H9 (cell line): ENCODE data around the gene ZPR1. TPM values are rescaled to one million over a fixed set of nuclear protein-coding genes. Genes with fewer than 3 reads are reported as not detected.

Experiments
- DNase-seq: peaks from one replicate; pipeline ENCODE4 v3.0.0-alpha.2; 2017
- H2AFZ ChIP-seq: one replicate; pipeline ENCODE4 v1.6.1; 2013; ENCODE audit warnings: mild to moderate bottlenecking, low read length, control low read depth, moderate library complexity
- H2AK5ac ChIP-seq: 2 replicates; pipeline ENCODE4 v1.6.1; 2013; ENCODE audit warnings: low read length, control low read depth, mixed read lengths; ENCODE audit not compliant: insufficient read length
- H2BK120ac ChIP-seq: one replicate; pipeline ENCODE4 v1.6.1; 2013; ENCODE audit warnings: low read depth, mild to moderate bottlenecking, low read length, control low read depth, inconsistent platforms; ENCODE audit not compliant: poor library complexity, severe bottlenecking
- H2BK12ac ChIP-seq: 2 replicates; pipeline ENCODE4 v1.6.1; 2013; ENCODE audit warnings: low read length, control low read depth, mixed read lengths, low read depth; ENCODE audit not compliant: insufficient read length
- H2BK15ac ChIP-seq: 2 replicates; pipeline ENCODE4 v1.6.1; 2013; ENCODE audit warnings: low read depth, low read length, control low read depth
- H2BK20ac ChIP-seq: one replicate; pipeline ENCODE4 v1.6.1; 2013; ENCODE audit warnings: low read depth, mild to moderate bottlenecking, low read length, control low read depth, inconsistent platforms; ENCODE audit not compliant: poor library complexity, severe bottlenecking
- H2BK5ac ChIP-seq: 2 replicates; pipeline ENCODE4 v1.6.1; 2013; ENCODE audit warnings: low read length, control low read depth, mixed read lengths; ENCODE audit not compliant: insufficient read length
- H3K14ac ChIP-seq: 2 replicates; pipeline ENCODE4 v1.6.1; 2013; ENCODE audit warnings: low read length, control low read depth; ENCODE audit not compliant: insufficient read depth
- H3K18ac ChIP-seq: 2 replicates; pipeline ENCODE4 v1.6.1; 2013; ENCODE audit warnings: low read depth, mild to moderate bottlenecking, mixed read lengths, low read length, control low read depth; ENCODE audit not compliant: insufficient read length
- H3K23ac ChIP-seq: 2 replicates; pipeline ENCODE4 v1.6.1; 2013; ENCODE audit warnings: low read length, control low read depth, mixed read lengths, low read depth; ENCODE audit not compliant: insufficient read length
- H3K23me2 ChIP-seq: 2 replicates; pipeline ENCODE4 v1.6.1; 2013; ENCODE audit warnings: low read depth, mild to moderate bottlenecking, mixed read lengths, low read length, control low read depth; ENCODE audit not compliant: insufficient read length, poor library complexity, severe bottlenecking
- H3K27ac ChIP-seq: 2 replicates; pipeline ENCODE4 v1.5.1; 2013; ENCODE audit warnings: low read length, control low read depth, mixed read lengths, low read depth; ENCODE audit not compliant: insufficient read length
- H3K27me3 ChIP-seq: 2 replicates; pipeline ENCODE4 v1.6.1; 2013; ENCODE audit warnings: low read length, control low read depth, inconsistent platforms; ENCODE audit not compliant: insufficient read depth
- H3K4ac ChIP-seq: 2 replicates; pipeline ENCODE4 v1.6.1; 2013; ENCODE audit warnings: low read depth, mild to moderate bottlenecking, control low read depth, inconsistent platforms, low read length, moderate library complexity
- H3K4me1 ChIP-seq: 2 replicates; pipeline ENCODE4 v1.6.1; 2013; ENCODE audit warnings: low read length, control low read depth, inconsistent platforms; ENCODE audit not compliant: insufficient read depth
- H3K4me2 ChIP-seq: 2 replicates; pipeline ENCODE4 v1.6.1; 2013; ENCODE audit warnings: low read length, control low read depth, mixed read lengths; ENCODE audit not compliant: insufficient read length, insufficient read depth
- H3K56ac ChIP-seq: 2 replicates; pipeline ENCODE4 v1.6.1; 2013; ENCODE audit warnings: low read depth, mild to moderate bottlenecking, mixed read lengths, low read length, control low read depth; ENCODE audit not compliant: insufficient read length
- H3K79me1 ChIP-seq: 2 replicates; pipeline ENCODE4 v1.6.1; 2013; ENCODE audit warnings: low read depth, mild to moderate bottlenecking, moderate library complexity, low read length, control low read depth, inconsistent platforms; ENCODE audit not compliant: insufficient read depth, poor library complexity, severe bottlenecking
- H3K79me2 ChIP-seq: 2 replicates; pipeline ENCODE4 v1.6.1; 2013; ENCODE audit warnings: low read length, control low read depth, inconsistent platforms; ENCODE audit not compliant: insufficient read depth
- H3K9ac ChIP-seq: 2 replicates; pipeline ENCODE4 v1.6.1; 2013; ENCODE audit warnings: low read length, control low read depth, mixed read lengths; ENCODE audit not compliant: insufficient read length; ENCODE audit errors: extremely low read depth
- H3K9me3 ChIP-seq: one replicate; pipeline ENCODE4 v1.6.1; 2013; ENCODE audit warnings: low read depth, low read length, inconsistent platforms; ENCODE audit not compliant: control insufficient read depth
- H3T11ph ChIP-seq: one replicate; pipeline ENCODE4 v1.6.1; 2013; ENCODE audit warnings: mild to moderate bottlenecking, low read length, control low read depth, inconsistent platforms
- H4K20me1 ChIP-seq: one replicate; pipeline ENCODE4 v1.6.1; 2013; ENCODE audit not compliant: control insufficient read depth, insufficient read length, insufficient read depth
- H4K5ac ChIP-seq: 2 replicates; pipeline ENCODE4 v1.6.1; 2013; ENCODE audit warnings: low read depth, mild to moderate bottlenecking, mixed read lengths, low read length, control low read depth; ENCODE audit not compliant: insufficient read length
- H4K8ac ChIP-seq: replicated peaks from 2 replicates; pipeline ENCODE4 v1.6.1; 2013; ENCODE audit warnings: low read length, control low read depth, mixed read lengths, low read depth; ENCODE audit not compliant: insufficient read length
- H4K91ac ChIP-seq: 2 replicates; pipeline ENCODE4 v1.6.1; 2013; ENCODE audit warnings: low read depth, mild to moderate bottlenecking, moderate library complexity, mixed read lengths, low read length, control low read depth; ENCODE audit not compliant: insufficient read length
- H3K27ac Mint-ChIP-seq, 3 experiments: 2 replicates in 2 of 3; 3 replicates in 1 of 3; pipeline ENCODE4 v1.8.0; 2020 to 2021; ENCODE audit warnings: mixed read lengths in 3 of 3, mild to moderate bottlenecking in 1 of 3, moderate library complexity in 1 of 3
- H3K27me3 Mint-ChIP-seq: 2 replicates; pipeline ENCODE4 v1.8.0; 2021; ENCODE audit warnings: low read depth, mild to moderate bottlenecking, moderate library complexity, mixed read lengths
- H3K36me3 Mint-ChIP-seq, 3 experiments: 2 replicates in 2 of 3; 3 replicates in 1 of 3; pipeline ENCODE4 v1.8.0; 2020 to 2021; ENCODE audit warnings: low read depth in 3 of 3, mixed read lengths in 3 of 3; ENCODE audit not compliant: insufficient read depth in 1 of 3
- H3K4me1 Mint-ChIP-seq, 2 experiments: 2 replicates each; pipeline ENCODE4 v1.8.0; 2020; ENCODE audit warnings: mixed read lengths in 2 of 2
- H3K4me3 Mint-ChIP-seq, 2 experiments: 2 replicates in 1 of 2; 3 replicates in 1 of 2; pipeline ENCODE4 v1.8.0; 2020 to 2021; ENCODE audit warnings: mild to moderate bottlenecking in 2 of 2, mixed read lengths in 2 of 2, moderate library complexity in 1 of 2
- H3K9me3 Mint-ChIP-seq, 2 experiments: 2 replicates in 1 of 2; 3 replicates in 1 of 2; pipeline ENCODE4 v1.8.0; 2020; ENCODE audit warnings: mild to moderate bottlenecking in 2 of 2, mixed read lengths in 2 of 2, moderate library complexity in 1 of 2
- CTCF ChIP-seq: fragments of 200-600 bp; sonication (generic); conservative IDR thresholded peaks from 3 replicates; pipeline ENCODE4 v1.8.0; 2021; ENCODE audit warnings: antibody characterized with exemption, mild to moderate bottlenecking
- WGBS: extraction: QIAGEN DNeasy Blood & Tissue Kit; methylation state at CpG from one replicate; pipeline ENCODE4 v1.1.7; 2013; ENCODE audit warnings: missing lambda C conversion rate, low lambda C conversion rate, mixed read lengths; ENCODE audit not compliant: insufficient read length; ENCODE audit errors: extremely low coverage; 5-methylcytosine and 5-hydroxymethylcytosine counted together
- total RNA-seq: library from RNA; stranded (reverse); gene quantifications from 2 replicates; pipeline ENCODE4 v1.2.1, GENCODE V29; 2021

The ZPR1 gene
- total RNA-seq, 1 experiment from 2014 or later: 82.0 TPM

- Histone ChIP-seq H4K91ac (no peak overlapping the region), H2BK12ac (no peak overlapping the region), H3K56ac (no peak overlapping the region), H4K5ac (no peak overlapping the region), H2BK120ac (no peak overlapping the region), H2AFZ (no peak overlapping the region), H2BK15ac (no peak overlapping the region), H2BK20ac (no peak overlapping the region), H3K27me3 (no peaks in the 10 kb centered on the region), H3K9ac (no peak overlapping the region), H2AK5ac (no peak overlapping the region), H3K79me2 (no peaks in the 10 kb centered on the region), H3K79me1 (no peaks in the 10 kb centered on the region), H3K4me2 (no peak overlapping the region), H3K23me2 (no peaks in the 10 kb centered on the region), H3K9me3 (no peaks in the 10 kb centered on the region), H3K4ac (no peak overlapping the region), H3K14ac (no peak overlapping the region), H3K18ac (no peak overlapping the region), H4K8ac (no peak overlapping the region), H2BK5ac (no peak overlapping the region), H4K20me1 (no peaks in the 10 kb centered on the region), H3K23ac (no peak overlapping the region), H3T11ph (no peak overlapping the region), H3K4me1 (no peaks in the 10 kb centered on the region; the same call in 1 of the 2 replicates), H3K27ac (no peak overlapping the region)
- no peaks in the 10 kb centered on the region; the same call in 1 of the 2 replicates for H3K27me3 Mint-ChIP-seq
- no peaks in the 10 kb centered on the region for H3K9me3 Mint-ChIP-seq
- WGBS: no CpG with 5 or more reads among the region's 1 CpG
- no peak for DNase-seq
- no peaks in the 10 kb centered on the region for H3K36me3 Mint-ChIP-seq
- H3K27ac Mint-ChIP-seq: no peak overlapping the region
- peaks cover 4 to 14% of the 10 kb centered on the region in 2 experiments; a peak in 3 of 4 replicates for H3K4me1 Mint-ChIP-seq
- TF ChIP-seq CTCF: no peak
- no peak overlapping the region for H3K4me3 Mint-ChIP-seq
Measured at GRCh38 chr11:116796548-116796947, 8.7 kb upstream of the ZPR1 start.
